HEK293 (cell line): ENCODE results near the gene INO80E.

Experiments used
- ATF2 ChIP-seq: fragments of 450-650 bp; formaldehyde crosslinking; IDR thresholded peaks from 2 replicates; pipeline ENCODE4 v1.5.1; 2016; ENCODE audit warnings: missing biosample characterization, missing genetic modification characterization, low read depth
- BCL11B ChIP-seq: fragments of 450-650 bp; formaldehyde crosslinking; IDR thresholded peaks from 2 replicates; pipeline ENCODE4 v1.5.1; 2016; ENCODE audit warnings: low read depth, missing biosample characterization, missing genetic modification characterization
- GFI1B ChIP-seq: fragments of 450-650 bp; formaldehyde crosslinking; IDR thresholded peaks from 2 replicates; pipeline ENCODE4 v1.5.1; 2016; ENCODE audit warnings: missing biosample characterization, missing genetic modification characterization
- HIC1 ChIP-seq: fragments of 450-650 bp; formaldehyde crosslinking; IDR thresholded peaks from 2 replicates; pipeline ENCODE4 v1.5.1; 2016; ENCODE audit warnings: missing biosample characterization, missing genetic modification characterization
- KLF16 ChIP-seq: fragments of 450-650 bp; formaldehyde crosslinking; IDR thresholded peaks from 2 replicates; pipeline ENCODE4 v1.5.1; 2017; ENCODE audit warnings: missing biosample characterization, missing genetic modification characterization
- PBX3 ChIP-seq: sonication (generic); formaldehyde crosslinking; IDR thresholded peaks from 2 replicates; pipeline ENCODE4 v1.8.1; 2022; ENCODE audit warnings: mild to moderate bottlenecking, moderate library complexity, missing genetic modification reagents
- PRDM1 ChIP-seq: fragments of 450-650 bp; formaldehyde crosslinking; IDR thresholded peaks from 2 replicates; pipeline ENCODE4; 2016; ENCODE audit warnings: missing biosample characterization, missing genetic modification characterization
- RBAK ChIP-seq: fragments of 450-650 bp; formaldehyde crosslinking; IDR thresholded peaks from 2 replicates; pipeline ENCODE4 v1.5.1; 2016; ENCODE audit warnings: missing biosample characterization, missing genetic modification characterization
- REPIN1 ChIP-seq: fragments of 450-650 bp; formaldehyde crosslinking; IDR thresholded peaks from 2 replicates; pipeline ENCODE4 v1.5.1; 2017; ENCODE audit warnings: missing biosample characterization, missing genetic modification characterization, low read depth
- SP2 ChIP-seq: fragments of 450-650 bp; formaldehyde crosslinking; IDR thresholded peaks from 2 replicates; pipeline ENCODE4 v1.5.1; 2016; ENCODE audit warnings: missing biosample characterization, missing genetic modification characterization
- ZBTB21 ChIP-seq: fragments of 450-650 bp; formaldehyde crosslinking; IDR thresholded peaks from 2 replicates; pipeline ENCODE4 v1.5.1; 2017; ENCODE audit warnings: missing biosample characterization, missing genetic modification characterization
- ZBTB49 ChIP-seq: fragments of 450-650 bp; formaldehyde crosslinking; IDR thresholded peaks from 2 replicates; pipeline ENCODE4 v1.5.1; 2016; ENCODE audit warnings: missing biosample characterization, missing genetic modification characterization, low read depth
- ZFHX2 ChIP-seq: fragments of 450-650 bp; formaldehyde crosslinking; conservative IDR thresholded peaks from 2 replicates; pipeline ENCODE4 v1.5.1; 2016; ENCODE audit warnings: missing biosample characterization, missing genetic modification characterization
- ZFP3 ChIP-seq: fragments of 450-650 bp; formaldehyde crosslinking; IDR thresholded peaks from 2 replicates; pipeline ENCODE4 v1.5.1; 2016; ENCODE audit warnings: low read depth, missing biosample characterization, missing genetic modification characterization
- ZNF184 ChIP-seq: fragments of 450-650 bp; IDR thresholded peaks from 2 replicates; pipeline ENCODE4 v1.5.1; 2018; ENCODE audit warnings: missing biosample characterization, mild to moderate bottlenecking, missing genetic modification characterization
- ZNF266 ChIP-seq: fragments of 450-650 bp; formaldehyde crosslinking; IDR thresholded peaks from 2 replicates; pipeline ENCODE4 v1.5.1; 2016; ENCODE audit warnings: missing biosample characterization, missing genetic modification characterization, low read depth
- ZNF394 ChIP-seq: fragments of 450-650 bp; formaldehyde crosslinking; IDR thresholded peaks from 2 replicates; pipeline ENCODE4 v1.5.1; 2016; ENCODE audit warnings: missing biosample characterization, missing genetic modification characterization, mild to moderate bottlenecking, moderate library complexity, borderline replicate concordance
- ZNF596 ChIP-seq: fragments of 450-650 bp; IDR thresholded peaks from 2 replicates; pipeline ENCODE4 v1.5.0; 2018; ENCODE audit warnings: missing biosample characterization, mild to moderate bottlenecking, missing genetic modification characterization, moderate library complexity
- ZNF621 ChIP-seq: fragments of 450-650 bp; formaldehyde crosslinking; IDR thresholded peaks from 2 replicates; pipeline ENCODE4 v1.5.1; 2017; ENCODE audit warnings: missing biosample characterization, missing genetic modification characterization
- ZNF645 ChIP-seq: fragments of 450-650 bp; formaldehyde crosslinking; IDR thresholded peaks from 2 replicates; pipeline ENCODE4; 2016; ENCODE audit warnings: missing biosample characterization, missing genetic modification characterization
- ZNF692 ChIP-seq: fragments of 450-650 bp; formaldehyde crosslinking; IDR thresholded peaks from 2 replicates; pipeline ENCODE4 v1.5.1; 2016; ENCODE audit warnings: missing biosample characterization, missing genetic modification characterization
- ZNF704 ChIP-seq: fragments of 450-650 bp; formaldehyde crosslinking; IDR thresholded peaks from 2 replicates; pipeline ENCODE4 v1.5.1; 2016; ENCODE audit warnings: missing biosample characterization, missing genetic modification characterization
- ZNF776 ChIP-seq: fragments of 450-650 bp; formaldehyde crosslinking; IDR thresholded peaks from 2 replicates; pipeline ENCODE4 v1.5.0; 2017; ENCODE audit warnings: missing biosample characterization, missing genetic modification characterization, borderline replicate concordance
- ZNF785 ChIP-seq: fragments of 450-650 bp; formaldehyde crosslinking; IDR thresholded peaks from 2 replicates; pipeline ENCODE4 v1.5.1; 2016; ENCODE audit warnings: missing biosample characterization, missing genetic modification characterization
- ZNF792 ChIP-seq: fragments of 450-650 bp; formaldehyde crosslinking; IDR thresholded peaks from 2 replicates; pipeline ENCODE4 v1.5.1; 2016; ENCODE audit warnings: missing biosample characterization, missing genetic modification characterization
- ZSCAN18 ChIP-seq: fragments of 450-650 bp; formaldehyde crosslinking; IDR thresholded peaks from 2 replicates; pipeline ENCODE4 v1.5.1; 2016; ENCODE audit warnings: missing biosample characterization, missing genetic modification characterization

INO80E gene

GRCh38 chr16:30052671-30053372 lies 56.8 kb downstream of the INO80E start (continued):
- TF ChIP-seq GFI1B (tag by site-specific recombination) (peak; percentile 76), SP2 (tag by site-specific recombination) (peak; percentile 83), RBAK (peak; percentile 84), ZNF184 (tag by site-specific recombination) (peak; percentile 76), ATF2 (no peak), ZNF692 (peak; percentile 93), ZNF266 (peak; percentile 98), ZNF792 (peak; percentile 69; the same call in 1 of the 2 replicates), ZNF704 (tag by site-specific recombination) (peak; percentile 88; the same call in 1 of the 2 replicates), BCL11B (tag by site-specific recombination) (peak; percentile 11; the same call in 1 of the 2 replicates), ZNF645 (tag by site-specific recombination) (no peak), ZFHX2 (tag by site-specific recombination) (peak; percentile 50), REPIN1 (tag by site-specific recombination) (0 out of 2 replicates have a peak, but pooled peaks have one; percentile 64), HIC1 (tag by site-specific recombination) (no peak), ZFP3 (peak; percentile 73), ZNF621 (tag by site-specific recombination) (no peak), KLF16 (tag by site-specific recombination) (peak; percentile 93), ZNF776 (tag by site-specific recombination) (no peak), ZBTB49 (tag by site-specific recombination) (no peak), ZSCAN18 (tag by site-specific recombination) (peak; percentile 61; the same call in 1 of the 2 replicates), PBX3 (CRISPR knock-in tag) (peak; percentile 97), ZNF596 (tag by site-specific recombination) (no peak), PRDM1 (tag by site-specific recombination) (peak; percentile 76; the same call in 1 of the 2 replicates), ZNF785 (peak; percentile 58; the same call in 1 of the 2 replicates), ZBTB21 (tag by site-specific recombination) (peak; percentile 77; the same call in 1 of the 2 replicates), ZNF394 (tag by site-specific recombination) (peak; percentile 100)
